GM21515 (cell line): Measurements from ENCODE around the gene BAG5.
"Not testable (repeated sequence)": the region's sequence is repeated elsewhere in the genome, so short reads cannot be mapped to it uniquely, and the experiment has no call there.

Source experiments
- ATAC-seq: cut with Tn5 transposase; IDR thresholded peaks from one replicate; pipeline ENCODE4 v1.9.1; 2021; ENCODE audit not compliant: unreplicated experiment

The BAG5 gene, protein sequence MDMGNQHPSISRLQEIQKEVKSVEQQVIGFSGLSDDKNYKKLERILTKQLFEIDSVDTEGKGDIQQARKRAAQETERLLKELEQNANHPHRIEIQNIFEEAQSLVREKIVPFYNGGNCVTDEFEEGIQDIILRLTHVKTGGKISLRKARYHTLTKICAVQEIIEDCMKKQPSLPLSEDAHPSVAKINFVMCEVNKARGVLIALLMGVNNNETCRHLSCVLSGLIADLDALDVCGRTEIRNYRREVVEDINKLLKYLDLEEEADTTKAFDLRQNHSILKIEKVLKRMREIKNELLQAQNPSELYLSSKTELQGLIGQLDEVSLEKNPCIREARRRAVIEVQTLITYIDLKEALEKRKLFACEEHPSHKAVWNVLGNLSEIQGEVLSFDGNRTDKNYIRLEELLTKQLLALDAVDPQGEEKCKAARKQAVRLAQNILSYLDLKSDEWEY

DNA sequence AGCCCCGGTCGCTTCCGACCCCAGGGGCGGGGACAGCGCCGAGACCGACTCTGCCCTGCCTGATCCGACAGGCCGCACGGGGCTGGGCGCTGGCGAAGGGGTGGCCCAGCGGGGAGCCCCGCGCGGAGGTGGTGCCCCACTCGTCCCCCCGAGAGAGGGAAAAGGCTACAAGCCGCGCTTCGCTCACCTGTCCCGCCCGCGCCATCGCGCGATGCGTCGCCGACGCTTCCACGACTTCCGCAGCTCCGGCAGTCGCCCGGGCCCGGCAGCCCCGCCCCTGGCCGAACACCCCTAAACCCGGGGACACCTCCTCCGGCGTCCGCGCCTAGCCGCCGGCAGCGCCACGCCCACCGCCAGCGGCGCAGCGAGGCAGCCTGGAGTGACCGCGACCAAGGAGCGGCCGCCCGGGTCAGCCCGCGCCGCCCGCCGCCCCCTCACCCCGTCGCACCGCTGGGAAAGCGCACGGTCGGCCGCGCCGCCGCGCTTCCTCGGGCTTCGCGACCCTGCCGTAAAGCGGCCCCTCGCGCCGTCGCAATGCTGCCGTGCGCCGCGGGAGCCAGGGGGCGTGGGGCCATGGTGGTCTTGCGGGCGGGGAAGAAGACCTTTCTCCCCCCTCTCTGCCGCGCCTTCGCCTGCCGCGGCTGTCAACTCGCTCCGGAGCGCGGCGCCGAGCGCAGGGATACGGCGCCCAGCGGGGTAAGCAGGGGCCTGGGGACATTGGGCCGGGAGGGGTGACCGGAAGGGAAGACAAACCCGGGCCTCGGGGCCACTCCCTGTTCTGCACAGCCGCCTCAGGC, at the start of gene BAG5, which contains the start of gene COA8:
BAG5 (minus strand) TSS at position 229 of the 797 bp plus-strand sequence. CDS start 1,493 bp downstream, outside the sequence.
COA8 (plus strand) TSS at position 532 of the 797 bp plus-strand sequence; CDS start at position 574, 42 bp downstream.
- ATAC-seq: peak; percentile 73

DNA sequence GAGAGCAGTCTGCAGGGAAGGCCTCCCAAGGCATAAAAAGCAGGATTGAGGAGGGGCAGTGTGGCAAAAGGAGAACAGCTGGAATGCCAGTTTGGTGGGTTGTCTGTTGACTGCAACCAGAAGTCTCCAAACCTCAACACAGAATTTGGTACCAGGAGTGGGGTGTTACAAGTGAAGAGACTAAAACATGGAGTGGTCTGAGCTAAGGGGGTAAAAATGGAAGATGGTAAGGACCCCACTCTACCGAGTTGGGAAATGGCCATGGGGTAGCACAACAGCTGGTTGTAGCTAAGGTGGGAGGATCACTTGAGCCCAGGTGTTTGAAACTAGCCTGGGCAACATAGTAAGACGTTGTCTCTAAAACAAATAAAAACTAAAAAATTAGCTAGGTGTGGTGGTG, 48.8 kb upstream of the BAG5 start:
- ATAC-seq: no peak

DNA sequence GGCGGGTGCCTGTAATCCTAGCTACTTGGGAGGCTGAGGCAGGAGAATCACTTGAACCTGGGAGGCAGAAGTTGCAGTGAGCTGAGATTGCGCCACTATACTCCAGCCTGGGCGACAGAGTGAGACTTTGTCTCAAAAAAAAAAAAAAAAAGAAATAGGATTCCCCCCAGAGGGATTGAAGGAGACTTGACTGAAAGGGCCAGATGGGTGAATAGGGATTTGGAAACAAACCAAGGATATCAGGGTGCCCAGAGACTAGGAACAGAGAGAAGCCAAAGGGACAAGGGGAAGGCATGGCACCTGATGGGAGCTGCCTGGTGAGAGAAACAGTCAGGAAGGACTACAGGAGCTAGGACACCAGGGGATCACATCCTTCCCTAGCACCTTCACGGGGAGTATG, 46.6 kb upstream of the BAG5 start:
- ATAC-seq: not testable (repeated sequence)

DNA sequence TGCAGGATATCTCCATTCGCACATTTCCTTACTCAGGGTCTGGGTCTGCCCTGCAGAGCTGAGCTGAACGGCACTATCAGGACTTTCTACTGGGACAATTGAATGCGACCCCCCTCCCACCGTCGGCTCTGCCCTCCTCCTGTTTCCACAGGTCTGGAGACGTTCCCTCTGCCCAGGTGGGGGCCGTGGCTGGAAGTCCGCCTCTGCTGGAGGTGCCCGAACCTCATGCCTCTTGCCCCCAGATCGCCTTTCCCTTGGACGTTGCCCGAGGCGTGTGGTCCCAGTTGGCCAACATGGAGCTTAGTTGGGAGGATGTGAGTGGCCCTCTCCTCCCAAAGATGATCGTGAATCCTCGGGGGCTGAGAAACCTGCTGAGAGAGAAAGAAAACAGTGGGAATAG, 45.4 kb upstream of the BAG5 start:
- ATAC-seq: no peak

DNA sequence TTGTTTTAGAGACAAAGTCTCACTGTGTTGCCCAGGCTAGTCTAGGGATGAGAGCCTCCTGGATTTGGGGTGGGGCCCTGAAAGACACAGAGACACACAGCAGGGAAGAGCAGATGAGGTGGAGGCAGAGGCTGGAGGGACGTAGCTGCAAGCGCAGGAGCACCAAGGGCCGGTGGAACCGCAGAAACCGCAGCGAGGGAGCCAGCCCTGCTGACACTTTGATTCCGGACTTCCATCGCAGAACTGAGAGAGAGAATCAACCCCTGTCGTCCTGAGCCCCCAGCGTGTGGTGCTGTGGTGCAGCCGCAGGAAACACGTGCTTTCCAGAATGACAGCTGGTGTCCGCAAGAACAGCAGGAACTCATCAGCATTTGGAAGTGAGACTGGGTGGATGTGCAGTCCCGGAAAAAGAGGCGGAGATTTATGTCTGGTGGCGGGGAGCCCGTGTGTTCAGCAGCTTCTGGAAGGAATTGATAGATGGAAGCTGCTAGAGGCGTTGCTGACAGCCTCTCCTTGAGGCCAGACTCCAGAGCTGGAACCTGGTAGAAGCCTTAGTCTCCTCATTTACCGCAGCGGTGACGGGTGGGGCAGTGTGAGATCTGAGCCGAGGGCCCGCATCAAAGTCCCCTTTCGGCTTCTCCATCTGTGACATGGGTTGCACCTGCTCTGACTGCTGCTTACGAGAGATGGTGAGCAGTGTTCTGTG, 44.7 kb upstream of the BAG5 start:
- ATAC-seq: peak; percentile 81

DNA sequence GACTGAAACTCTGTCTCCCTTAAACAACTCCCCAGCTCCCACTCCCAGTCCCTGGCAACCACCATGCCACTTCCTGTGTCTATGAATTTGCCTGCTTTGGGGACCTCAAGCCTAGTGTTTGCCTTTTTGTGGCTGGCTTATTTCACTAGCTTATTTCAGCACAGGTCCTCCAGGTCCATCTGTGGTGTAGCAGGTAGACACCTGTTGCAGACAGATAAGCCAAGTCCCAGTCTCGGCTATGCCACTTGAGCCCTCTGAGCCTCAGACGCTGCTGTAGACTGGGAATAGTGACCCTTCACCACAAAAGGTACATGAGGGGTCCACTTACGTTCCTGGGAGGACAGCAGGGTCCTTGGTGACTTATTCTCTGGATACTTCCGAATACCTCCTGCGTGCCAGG, 42.2 kb upstream of the BAG5 start:
- ATAC-seq: no peak

DNA sequence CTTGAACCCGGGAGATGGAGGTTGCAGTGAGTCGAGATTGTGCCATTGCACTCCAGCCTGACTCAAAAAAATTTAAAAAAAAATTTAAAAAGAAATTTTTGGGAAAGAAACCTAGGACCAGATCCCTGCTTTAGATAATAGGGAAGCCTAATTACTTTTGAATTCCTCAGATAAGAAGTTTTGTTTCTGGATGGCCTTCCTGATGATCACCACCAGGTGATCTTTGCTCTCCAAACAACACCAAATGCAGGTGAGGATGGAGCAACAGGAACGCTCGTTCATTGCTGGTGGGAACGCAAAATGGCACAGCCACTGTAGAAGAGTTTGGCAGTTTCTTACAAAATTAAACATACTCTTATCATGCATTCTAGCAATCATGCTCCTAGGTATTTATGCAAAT, 38.0 kb upstream of the BAG5 start:
- no peak for ATAC-seq

DNA sequence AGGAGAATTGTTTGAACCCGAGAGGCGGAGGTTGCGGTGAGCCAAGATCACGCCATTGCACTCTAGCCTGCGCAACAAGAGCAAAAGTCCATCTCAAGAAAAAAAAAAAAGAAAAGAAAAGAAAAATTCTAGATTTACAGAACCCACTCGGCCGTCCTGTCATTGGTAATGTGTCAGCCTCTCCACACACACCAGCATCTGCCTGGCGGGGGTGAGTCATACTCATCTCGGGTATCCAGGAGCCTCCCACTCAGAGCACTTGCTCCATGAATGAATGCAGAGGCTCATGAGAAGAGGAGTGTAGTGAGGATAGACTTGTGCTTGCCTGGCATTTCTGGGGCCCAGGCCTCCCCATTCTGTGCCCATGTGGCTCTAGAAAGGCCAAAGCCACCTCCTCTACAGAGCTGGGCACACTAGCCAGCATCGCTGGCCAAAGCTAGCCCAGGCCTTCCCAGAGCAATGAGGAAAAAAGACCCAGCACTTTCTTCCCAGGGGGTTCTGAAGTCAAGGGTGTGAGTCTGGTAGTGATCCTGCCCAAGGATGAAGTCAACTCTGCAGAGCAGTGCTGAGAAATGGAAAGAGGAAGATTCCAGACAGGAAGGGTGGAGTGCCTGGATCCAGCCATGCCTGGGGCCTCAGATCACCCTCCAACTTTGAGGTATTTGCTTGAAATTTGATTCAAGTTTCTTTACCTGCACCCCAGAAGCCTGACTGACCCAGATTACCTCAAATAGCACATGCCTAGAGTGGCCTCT, 35.3 kb upstream of the BAG5 start:
- ATAC-seq: no peak

DNA sequence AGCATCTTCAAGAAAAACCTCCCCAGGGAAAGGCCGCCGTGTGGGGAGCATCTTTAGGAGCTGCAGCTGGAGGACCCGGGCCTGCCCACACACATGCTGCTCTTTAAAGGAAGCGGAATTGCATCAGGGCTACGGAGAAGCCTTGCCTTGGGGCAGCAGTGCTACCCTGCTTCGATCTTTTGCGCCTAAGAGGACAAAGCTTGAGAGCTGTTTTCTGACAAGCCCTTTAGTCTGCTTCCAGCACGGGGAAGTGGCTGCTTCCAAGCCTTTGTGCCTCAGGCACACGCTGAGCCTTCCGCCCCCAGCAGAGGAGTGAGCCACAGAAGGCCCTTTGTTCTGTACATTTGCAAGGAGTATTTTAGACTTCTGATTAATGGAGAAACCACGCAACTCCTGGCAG, 31.8 kb upstream of the BAG5 start:
- ATAC-seq: no peak

DNA sequence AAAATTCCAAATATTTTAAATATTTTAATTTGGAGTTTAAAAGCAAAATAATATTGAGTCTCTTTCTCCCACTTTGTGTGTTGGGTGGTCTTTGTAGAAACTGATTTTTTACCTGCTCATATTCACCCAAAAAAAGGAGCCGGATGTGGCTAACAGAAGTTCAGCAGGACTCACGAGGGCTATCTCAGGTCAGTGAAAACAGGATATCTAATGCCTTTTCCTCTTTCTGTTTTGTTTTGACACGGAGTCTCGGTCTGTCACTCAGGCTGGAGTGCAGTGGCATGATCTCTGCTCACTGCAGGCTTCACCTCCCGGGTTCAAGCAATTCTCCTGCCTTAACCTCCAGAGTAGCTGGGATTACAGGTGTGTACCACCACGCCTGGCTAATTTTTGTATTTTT, 31.1 kb upstream of the BAG5 start:
- ATAC-seq: peak; percentile 77

DNA sequence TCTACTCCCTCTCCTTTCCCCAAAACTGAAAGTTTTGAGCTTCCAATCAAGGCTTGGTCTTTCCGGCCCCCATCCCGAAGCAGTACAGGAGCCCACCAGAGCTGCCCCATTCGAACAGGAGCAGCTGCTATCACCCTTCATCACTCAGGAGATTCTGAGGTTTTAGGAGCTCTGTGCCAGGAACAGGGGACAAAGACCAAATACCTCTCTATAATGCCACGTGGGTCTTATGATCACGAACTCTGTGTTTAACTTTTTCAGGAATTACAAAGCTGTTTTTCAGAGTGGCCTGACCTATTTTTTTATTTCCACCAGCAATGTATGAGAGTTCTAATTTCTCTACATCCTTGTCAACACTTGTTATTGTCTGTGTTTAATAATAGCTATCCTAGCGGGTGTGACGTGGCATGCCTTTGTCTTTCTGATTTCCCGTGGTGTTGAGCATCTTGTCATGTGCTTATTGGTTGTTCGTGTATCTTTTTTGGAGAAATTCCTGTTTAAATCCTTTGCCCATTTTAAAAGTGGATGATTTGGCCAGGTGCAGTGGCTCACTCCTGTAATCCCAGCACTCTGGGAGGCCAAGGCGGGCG, 22.0 kb upstream of the BAG5 start:
- ATAC-seq: no peak

DNA sequence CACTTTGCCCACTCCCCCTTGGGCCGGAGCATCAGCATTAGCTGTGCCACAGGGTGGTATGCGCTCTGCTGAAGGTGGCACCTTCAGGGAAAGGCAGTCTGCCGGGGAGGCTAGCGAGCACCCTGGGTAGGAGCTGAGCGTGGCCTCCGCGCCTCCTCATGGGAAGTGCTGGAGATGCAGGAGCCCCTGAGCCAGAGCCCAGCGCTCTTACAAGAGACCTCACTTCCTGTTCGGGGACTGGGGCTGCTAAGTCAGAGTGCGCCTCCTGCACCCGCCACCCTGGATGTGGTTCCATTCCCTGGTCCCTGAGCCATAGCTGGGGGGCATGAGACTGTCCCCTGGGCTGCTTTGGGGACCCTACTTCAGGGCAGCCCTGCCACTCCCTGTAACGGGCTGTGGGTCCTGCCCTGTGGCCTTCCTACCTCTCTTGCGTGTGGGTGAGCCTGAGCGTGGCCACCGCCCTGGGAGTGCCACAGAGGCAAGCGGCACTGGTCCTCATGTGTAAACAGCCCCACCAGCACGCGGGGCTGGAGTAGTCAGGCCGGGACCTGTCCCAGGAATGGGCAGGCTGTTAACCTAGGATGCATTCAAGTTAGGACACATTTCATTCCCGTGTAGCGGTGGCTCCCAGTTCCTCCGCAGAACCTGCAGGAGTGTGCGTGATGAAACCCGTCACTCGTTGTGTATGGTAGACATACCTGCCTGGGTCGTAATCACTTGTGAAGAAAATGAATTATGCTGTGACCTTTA, 19.7 kb upstream of the BAG5 start:
- no peak for ATAC-seq

DNA sequence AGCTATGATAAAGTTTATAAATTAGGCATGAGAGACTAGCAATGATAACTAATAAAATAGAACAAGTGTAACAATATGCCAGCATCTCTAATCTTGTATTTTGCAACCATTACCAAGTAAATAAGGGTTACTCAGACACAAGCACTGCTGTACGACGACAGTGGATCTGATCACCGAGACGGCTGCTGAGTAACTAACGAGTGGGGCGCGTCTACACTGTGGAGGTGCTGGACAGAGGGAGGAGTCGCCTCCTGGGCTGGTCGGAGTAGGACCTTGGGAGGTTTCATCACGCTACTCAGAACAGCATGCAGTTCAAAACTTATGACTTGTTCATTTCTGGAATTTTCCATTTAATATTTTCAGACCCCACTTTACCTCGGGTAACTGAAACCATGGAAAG, 18.7 kb upstream of the BAG5 start:
- ATAC-seq: no peak

DNA sequence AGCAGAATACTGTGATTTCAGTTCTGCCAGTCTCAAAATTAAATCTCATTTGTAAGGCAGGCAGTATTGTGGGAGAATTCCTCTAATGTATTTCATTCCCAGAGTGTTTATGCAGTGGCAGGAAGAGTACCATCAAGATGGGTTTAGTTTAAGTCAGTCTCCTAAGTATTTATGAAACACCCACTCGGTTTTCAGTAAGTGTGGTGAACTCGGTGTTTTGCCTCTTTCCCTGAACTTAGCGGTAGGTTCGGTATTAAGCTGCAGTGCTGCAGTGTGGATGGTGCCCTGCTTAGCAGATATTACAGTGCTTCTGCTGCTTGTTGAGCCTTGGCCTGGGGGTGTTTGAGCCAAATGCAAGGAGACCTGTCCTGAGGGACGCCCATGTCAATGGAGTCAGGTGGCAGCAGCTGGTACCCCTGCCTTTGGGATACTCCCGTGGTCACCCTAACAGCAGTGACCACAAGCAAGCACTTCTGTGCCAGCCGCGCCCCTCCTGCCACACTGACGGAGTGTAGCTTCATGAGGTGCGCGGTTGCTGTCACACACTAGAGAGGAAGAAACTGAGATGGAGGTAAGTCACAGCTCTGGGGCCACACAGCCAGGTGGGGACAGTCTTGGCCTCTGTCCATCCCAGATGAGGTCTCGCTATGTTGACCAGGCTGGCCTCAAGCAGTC, 16.1 kb upstream of the BAG5 start:
- no peak for ATAC-seq

DNA sequence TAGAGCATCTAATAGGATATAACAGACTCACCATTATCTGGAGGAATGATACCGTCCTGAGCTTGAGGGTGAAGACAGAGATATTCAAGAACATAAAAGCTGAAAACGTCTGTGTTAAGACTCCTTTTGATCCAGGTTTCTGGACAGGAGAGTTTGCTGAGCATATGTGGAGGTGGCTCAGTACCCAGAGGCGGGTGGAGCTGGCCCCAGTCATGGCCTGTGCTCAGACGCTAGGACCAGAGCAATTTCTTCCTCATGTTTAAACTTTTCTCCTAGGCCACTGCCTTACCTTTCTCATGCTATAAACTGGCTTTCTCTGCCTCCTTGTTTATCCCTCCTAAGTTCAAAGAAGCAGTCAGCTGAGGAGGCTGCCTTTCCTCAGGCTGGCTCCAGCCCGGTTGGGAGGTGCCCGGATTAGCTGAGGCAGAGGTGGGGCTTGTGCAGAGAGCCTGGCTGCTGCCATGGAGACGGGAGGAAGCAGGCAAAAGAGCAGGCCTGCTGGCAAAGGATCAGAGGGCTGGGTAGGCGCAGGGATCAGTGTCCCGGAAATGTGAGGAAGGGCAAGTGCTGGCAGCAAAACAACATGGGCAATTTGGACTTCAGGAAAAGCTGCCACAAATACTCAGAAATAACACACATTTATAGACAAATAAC, 14.0 kb upstream of the BAG5 start:
- ATAC-seq: no peak

DNA sequence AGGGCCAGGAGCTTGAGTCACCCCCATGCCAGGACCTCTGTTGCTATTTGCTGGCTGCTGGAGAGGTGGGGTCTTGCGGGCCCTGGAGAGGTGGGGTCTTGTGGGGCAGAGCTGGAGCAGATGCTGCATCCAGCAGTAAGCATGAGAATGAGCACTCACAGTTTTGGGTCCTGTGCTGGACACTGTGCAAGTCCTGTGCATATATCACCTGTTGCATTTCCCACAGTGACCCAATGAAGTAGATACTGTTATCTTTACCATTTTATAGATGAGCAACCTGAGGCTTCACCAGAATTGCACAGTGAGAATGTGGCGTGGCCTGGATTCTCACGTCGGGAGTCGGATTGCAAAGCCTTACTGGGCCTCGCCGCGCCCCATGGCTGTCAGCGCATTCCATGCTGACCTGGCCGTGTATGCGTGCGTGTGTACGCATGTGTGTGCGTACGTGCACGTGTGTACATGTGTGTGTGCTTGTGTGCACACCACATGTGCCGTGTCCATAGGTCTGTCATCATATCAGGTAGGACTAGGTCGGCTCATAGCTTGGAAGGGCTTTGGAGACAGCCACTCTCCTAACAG, 12.3 kb upstream of the BAG5 start:
- ATAC-seq: no peak

DNA sequence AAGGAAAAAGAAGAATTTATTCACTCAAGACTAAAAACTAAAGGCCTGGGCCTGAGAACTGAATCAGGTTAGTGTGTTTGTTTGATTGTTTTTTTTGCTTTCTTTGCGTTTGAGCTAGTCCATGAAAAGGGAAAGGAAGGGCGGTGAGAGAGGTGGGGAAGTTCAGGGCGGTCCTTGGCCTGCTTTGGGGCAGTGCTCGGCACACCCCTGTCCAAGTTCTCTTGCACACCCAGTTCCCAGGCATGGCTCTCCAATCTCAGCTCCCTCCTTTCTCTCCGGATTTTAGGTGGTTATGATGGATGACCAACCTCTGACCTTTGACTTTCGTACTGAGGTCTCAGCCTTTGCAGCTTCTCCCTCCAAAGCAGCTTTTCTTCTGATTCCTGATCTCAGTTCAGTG, 11.6 kb upstream of the BAG5 start:
- ATAC-seq: no peak

DNA sequence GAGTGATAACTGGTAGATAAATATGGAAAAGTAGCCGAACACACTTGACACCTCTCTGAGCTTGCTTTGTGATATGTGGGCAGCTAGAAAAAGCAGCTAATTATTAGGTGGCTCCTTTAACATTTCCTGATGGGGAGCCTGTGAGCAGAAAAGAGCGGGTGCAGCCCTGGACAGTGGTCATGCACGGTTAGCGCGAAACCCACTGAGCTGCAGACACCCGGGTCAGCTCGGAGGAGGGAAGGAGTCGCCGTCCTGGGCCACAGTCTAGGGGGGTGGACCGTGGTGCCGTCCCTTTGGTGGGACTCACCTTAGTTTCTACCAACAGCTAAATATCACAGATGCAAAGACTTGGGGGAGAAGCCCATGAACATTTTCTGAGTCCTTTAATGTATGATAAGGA, 7.0 kb upstream of the BAG5 start:
- ATAC-seq: no peak
